Duodenal mucosa (tissue), 2 donors: ENCODE measurements around the gene SMIM5.
"Not testable (repeated sequence)": the region's sequence is repeated elsewhere in the genome, so short reads cannot be mapped to it uniquely, and the experiment has no call there.

Experiments used
- H3K27ac ChIP-seq: one replicate; pipeline ENCODE4 v1.7.0; 2013; ENCODE audit warnings: low read depth, low read length
- H3K27me3 ChIP-seq, 2 donors: one replicate each; pipeline ENCODE4 v1.7.0; 2013; ENCODE audit warnings: low read length in 2 of 2, control low read depth in 1 of 2; ENCODE audit not compliant: insufficient read depth in 2 of 2, control insufficient read depth in 1 of 2
- H3K36me3 ChIP-seq, 2 donors: one replicate each; pipeline ENCODE4 v1.7.0; 2013; ENCODE audit warnings: low read length in 2 of 2, control low read depth in 1 of 2; ENCODE audit not compliant: insufficient read depth in 2 of 2, control insufficient read depth in 1 of 2
- H3K4me1 ChIP-seq, 2 donors: one replicate each; pipeline ENCODE4 v1.7.0; 2013; ENCODE audit warnings: low read length in 2 of 2, control low read depth in 1 of 2; ENCODE audit not compliant: insufficient read depth in 2 of 2, control insufficient read depth in 1 of 2
- H3K4me3 ChIP-seq, 2 donors: one replicate each; pipeline ENCODE4 v1.7.0; 2013; ENCODE audit warnings: low read length in 2 of 2, low read depth in 1 of 2
- H3K9ac ChIP-seq, 2 donors: one replicate each; pipeline ENCODE4 v1.7.0; 2013; ENCODE audit warnings: low read length in 2 of 2, low read depth in 1 of 2
- H3K9me3 ChIP-seq, 2 donors: one replicate each; pipeline ENCODE4 v1.7.0; 2013; ENCODE audit warnings: low read length in 2 of 2, control low read depth in 1 of 2; ENCODE audit not compliant: control insufficient read depth in 1 of 2

Gene SMIM5

GRCh38 chr17:75591722-75592302 is 41.4 kb upstream of the SMIM5 start:
- no peaks in the 10 kb centered on the region for H3K36me3 ChIP-seq
- peaks cover 3 to 4% of the 10 kb centered on the region in 2 donors for H3K4me1 ChIP-seq
- no peaks in the 10 kb centered on the region for H3K27me3 ChIP-seq
- no peak overlapping the region for H3K27ac ChIP-seq
- H3K9me3 ChIP-seq: no peaks in the 10 kb centered on the region
- no peak overlapping the region for H3K9ac ChIP-seq
- no peak overlapping the region for H3K4me3 ChIP-seq

GRCh38 chr17:75592348-75593020 is 40.8 kb upstream of the SMIM5 start:
- H3K27ac ChIP-seq: no peak overlapping the region
- no peaks in the 10 kb centered on the region for H3K27me3 ChIP-seq
- H3K9ac ChIP-seq: no peak overlapping the region
- no peak overlapping the region for H3K4me3 ChIP-seq
- H3K36me3 ChIP-seq: no peaks in the 10 kb centered on the region
- H3K9me3 ChIP-seq: no peaks in the 10 kb centered on the region
- H3K4me1 ChIP-seq: peaks cover 1 to 3% of the 10 kb centered on the region in 2 donors

- not testable (repeated sequence) for H3K4me3 ChIP-seq, H3K4me1 ChIP-seq, H3K27ac ChIP-seq, H3K36me3 ChIP-seq, H3K27me3 ChIP-seq, H3K9ac ChIP-seq, H3K9me3 ChIP-seq
Observed at GRCh38 chr17:75593430-75593829, 39.8 kb upstream of the SMIM5 start.

- Histone ChIP-seq H3K4me3 (no peak overlapping the region), H3K36me3 (no peaks in the 10 kb centered on the region), H3K4me1 (no peaks in the 10 kb centered on the region), H3K9me3 (no peaks in the 10 kb centered on the region), H3K9ac (no peak overlapping the region), H3K27me3 (no peaks in the 10 kb centered on the region), H3K27ac (no peak overlapping the region)
Observed at GRCh38 chr17:75594499-75595283, 38.5 kb upstream of the SMIM5 start.

GRCh38 chr17:75595284-75595919 is 37.8 kb upstream of the SMIM5 start:
- Histone ChIP-seq H3K4me1 (no peaks in the 10 kb centered on the region), H3K9ac (no peak overlapping the region), H3K27me3 (no peaks in the 10 kb centered on the region), H3K9me3 (no peaks in the 10 kb centered on the region), H3K27ac (no peak overlapping the region), H3K4me3 (no peak overlapping the region), H3K36me3 (no peaks in the 10 kb centered on the region)

- Histone ChIP-seq H3K9ac (no peak overlapping the region), H3K27me3 (no peaks in the 10 kb centered on the region), H3K4me1 (no peaks in the 10 kb centered on the region), H3K36me3 (no peaks in the 10 kb centered on the region), H3K27ac (no peak overlapping the region), H3K4me3 (no peak overlapping the region), H3K9me3 (no peaks in the 10 kb centered on the region)
Observed at GRCh38 chr17:75595920-75596313, 37.3 kb upstream of the SMIM5 start.

- H3K4me3 ChIP-seq: no peak overlapping the region
- H3K9ac ChIP-seq: no peak overlapping the region
- H3K4me1 ChIP-seq: peaks cover 0 to 2% of the 10 kb centered on the region in 2 donors
- no peaks in the 10 kb centered on the region for H3K36me3 ChIP-seq
- H3K27ac ChIP-seq: no peak overlapping the region
- no peaks in the 10 kb centered on the region for H3K9me3 ChIP-seq
- H3K27me3 ChIP-seq: no peaks in the 10 kb centered on the region
Observed at GRCh38 chr17:75596320-75597087, 36.7 kb upstream of the SMIM5 start.

- H3K4me1 ChIP-seq: peaks cover 8 to 12% of the 10 kb centered on the region in 2 donors
- H3K9me3 ChIP-seq: no peaks in the 10 kb centered on the region
- no peak overlapping the region for H3K27ac ChIP-seq
- peak overlapping the region; percentile 1 to 18 for H3K9ac ChIP-seq
- H3K27me3 ChIP-seq: no peaks in the 10 kb centered on the region
- no peaks in the 10 kb centered on the region for H3K36me3 ChIP-seq
- H3K4me3 ChIP-seq: no peak overlapping the region
Observed at GRCh38 chr17:75601057-75601987, 31.9 kb upstream of the SMIM5 start.

- Histone ChIP-seq H3K4me3 (no peak overlapping the region), H3K27me3 (no peaks in the 10 kb centered on the region)
Observed at GRCh38 chr17:75602644-75603043, 30.6 kb upstream of the SMIM5 start.

More at GRCh38 chr17:75602644-75603043, 30.6 kb upstream of the SMIM5 start:
- H3K4me1 ChIP-seq: peaks cover 8 to 16% of the 10 kb centered on the region in 2 donors
- no peak overlapping the region for H3K27ac ChIP-seq
- no peaks in the 10 kb centered on the region for H3K9me3 ChIP-seq
- no peak overlapping the region for H3K9ac ChIP-seq
- no peaks in the 10 kb centered on the region for H3K36me3 ChIP-seq
